Cardiac muscle cell (in vitro differentiated cells and primary cell): ENCODE data around the gene LDLRAD4. TPM values are rescaled to one million over a fixed set of nuclear protein-coding genes. Genes with fewer than 3 reads are reported as not detected.

Experiments
- DNase-seq, 2 donors: peaks; one replicate each; pipeline versions ENCODE4 v3.0.0 to v3.0.0-alpha.2; 2010 to 2017; ENCODE audit warnings: low read depth in 1 of 2, low spot score in 1 of 2
- H3K27ac ChIP-seq: fragments of 200-600 bp; sonication (generic); 2 replicates; pipeline ENCODE4 v1.5.1; 2016
- H3K27me3 ChIP-seq: fragments of 200-600 bp; sonication (generic); 2 replicates; pipeline ENCODE4 v1.6.0; 2016; ENCODE audit warnings: control low read depth
- H3K36me3 ChIP-seq: fragments of 200-600 bp; sonication (generic); 2 replicates; pipeline ENCODE4 v1.5.1; 2016; ENCODE audit warnings: control low read depth
- H3K4me1 ChIP-seq: fragments of 200-600 bp; sonication (generic); 2 replicates; pipeline ENCODE4 v1.8.1; 2017; ENCODE audit warnings: low read depth, mild to moderate bottlenecking, mixed run types
- H3K4me3 ChIP-seq: fragments of 200-600 bp; sonication (generic); 2 replicates; pipeline ENCODE4 v1.5.1; 2016; ENCODE audit warnings: mild to moderate bottlenecking
- H3K9me3 ChIP-seq: fragments of 200-600 bp; sonication (generic); 2 replicates; pipeline ENCODE4 v1.5.1; 2017; ENCODE audit warnings: low read depth, mild to moderate bottlenecking, control low read depth
- polyA plus RNA-seq: library from polyadenylated mRNA; unstranded; fragments of >200 nt; fragmentation: Nextera tagmentation; extraction: Ambion mirVana; gene quantifications from 2 replicates; pipeline ENCODE4 v1.2.1, GENCODE V29; 2016
- total RNA-seq: library from RNA; depleted of rRNA; stranded (reverse); fragments of >200 nt; gene quantifications from 2 replicates; pipeline ENCODE4 v1.2.3, GENCODE V29; 2016
- TF ChIP-seq, protein P1 (sequence below): IDR thresholded peaks from 2 replicates; pipeline ENCODE4 v1.5.1; 2012; ENCODE audit warnings: low read depth, mild to moderate bottlenecking, low read length

Gene LDLRAD4
- total and polyA plus RNA-seq, 2 experiments from 2014 or later: 10.5 to 11.5 TPM

DNA sequence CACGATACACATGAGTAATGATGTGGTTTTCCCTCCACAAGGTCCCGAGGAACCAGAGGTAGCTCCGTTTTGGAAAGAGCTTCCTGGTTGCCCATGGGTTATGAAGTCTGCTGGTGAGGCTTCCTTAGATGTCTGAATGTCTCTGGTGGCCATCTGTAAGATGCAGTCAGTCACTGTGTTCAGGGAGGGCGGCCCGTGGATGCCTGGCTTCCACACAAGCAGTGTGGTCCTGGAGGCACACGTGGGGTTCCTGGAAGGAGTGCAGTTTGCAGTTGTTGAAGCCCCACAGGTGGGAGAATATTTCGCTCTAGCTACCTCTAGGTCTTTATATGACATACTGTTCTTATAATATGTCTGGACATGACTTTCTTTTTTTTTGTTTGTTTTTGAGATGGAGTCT, 298.8 kb downstream of the LDLRAD4 start:
- no peaks in the 10 kb centered on the region for H3K27me3 ChIP-seq
- TF ChIP-seq, protein P1, sequence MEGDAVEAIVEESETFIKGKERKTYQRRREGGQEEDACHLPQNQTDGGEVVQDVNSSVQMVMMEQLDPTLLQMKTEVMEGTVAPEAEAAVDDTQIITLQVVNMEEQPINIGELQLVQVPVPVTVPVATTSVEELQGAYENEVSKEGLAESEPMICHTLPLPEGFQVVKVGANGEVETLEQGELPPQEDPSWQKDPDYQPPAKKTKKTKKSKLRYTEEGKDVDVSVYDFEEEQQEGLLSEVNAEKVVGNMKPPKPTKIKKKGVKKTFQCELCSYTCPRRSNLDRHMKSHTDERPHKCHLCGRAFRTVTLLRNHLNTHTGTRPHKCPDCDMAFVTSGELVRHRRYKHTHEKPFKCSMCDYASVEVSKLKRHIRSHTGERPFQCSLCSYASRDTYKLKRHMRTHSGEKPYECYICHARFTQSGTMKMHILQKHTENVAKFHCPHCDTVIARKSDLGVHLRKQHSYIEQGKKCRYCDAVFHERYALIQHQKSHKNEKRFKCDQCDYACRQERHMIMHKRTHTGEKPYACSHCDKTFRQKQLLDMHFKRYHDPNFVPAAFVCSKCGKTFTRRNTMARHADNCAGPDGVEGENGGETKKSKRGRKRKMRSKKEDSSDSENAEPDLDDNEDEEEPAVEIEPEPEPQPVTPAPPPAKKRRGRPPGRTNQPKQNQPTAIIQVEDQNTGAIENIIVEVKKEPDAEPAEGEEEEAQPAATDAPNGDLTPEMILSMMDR: no peak
- no peak for DNase-seq
- H3K4me3 ChIP-seq: no peak overlapping the region
- no peaks in the 10 kb centered on the region for H3K9me3 ChIP-seq
- H3K27ac ChIP-seq: no peak overlapping the region
- H3K4me1 ChIP-seq: peaks cover 15% of the 10 kb centered on the region
- no peaks in the 10 kb centered on the region for H3K36me3 ChIP-seq

DNA sequence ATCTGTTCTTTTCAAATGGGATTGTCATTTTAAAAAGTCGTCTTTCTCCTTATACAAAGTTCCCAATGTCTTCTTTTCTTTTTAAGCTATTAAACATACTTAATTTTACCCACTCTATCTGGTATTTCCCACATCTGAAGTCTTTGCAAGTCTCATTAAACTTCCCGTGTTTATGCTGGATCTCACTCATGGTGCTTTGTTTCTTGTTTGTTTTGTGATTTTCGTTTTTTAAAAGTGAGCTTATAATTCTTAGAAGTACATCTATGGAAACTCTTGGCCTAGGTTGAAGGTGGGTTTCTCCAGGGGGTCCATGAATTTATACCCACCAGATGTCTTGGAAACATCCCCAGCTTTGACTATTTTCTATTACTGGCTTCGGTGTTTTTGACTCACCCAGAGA, 299.8 kb downstream of the LDLRAD4 start:
- H3K4me1 ChIP-seq: peaks cover 6% of the 10 kb centered on the region
- no peak for DNase-seq
- TF ChIP-seq, protein P1: no peak
- no peaks in the 10 kb centered on the region for H3K36me3 ChIP-seq
- H3K9me3 ChIP-seq: no peaks in the 10 kb centered on the region
- no peak overlapping the region for H3K4me3 ChIP-seq
- no peaks in the 10 kb centered on the region for H3K27me3 ChIP-seq
- H3K27ac ChIP-seq: no peak overlapping the region

DNA sequence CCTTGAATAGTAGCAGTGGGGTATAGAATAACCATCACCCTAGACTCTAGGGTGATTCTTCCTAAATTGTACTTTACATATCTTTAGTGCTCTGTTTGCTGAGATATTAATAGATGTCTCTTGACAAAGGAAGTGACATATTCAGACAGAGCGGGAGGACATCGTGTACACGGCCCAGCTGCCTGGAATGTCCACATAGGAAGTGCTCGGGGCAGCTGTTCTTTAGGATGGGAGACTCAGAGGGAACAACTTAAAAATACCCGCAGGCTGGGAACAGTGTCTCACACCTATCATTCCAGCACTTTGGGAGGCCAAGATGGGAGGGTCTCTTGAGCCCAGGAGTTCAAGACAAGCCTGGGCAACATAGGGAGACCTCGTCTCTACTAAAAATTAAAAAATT, 301.7 kb downstream of the LDLRAD4 start:
- no peak for DNase-seq
- Histone ChIP-seq H3K27me3 (no peaks in the 10 kb centered on the region), H3K36me3 (no peaks in the 10 kb centered on the region), H3K27ac (no peak overlapping the region), H3K9me3 (no peaks in the 10 kb centered on the region), H3K4me1 (no peaks in the 10 kb centered on the region), H3K4me3 (no peak overlapping the region)
- TF ChIP-seq, protein P1: no peak

DNA sequence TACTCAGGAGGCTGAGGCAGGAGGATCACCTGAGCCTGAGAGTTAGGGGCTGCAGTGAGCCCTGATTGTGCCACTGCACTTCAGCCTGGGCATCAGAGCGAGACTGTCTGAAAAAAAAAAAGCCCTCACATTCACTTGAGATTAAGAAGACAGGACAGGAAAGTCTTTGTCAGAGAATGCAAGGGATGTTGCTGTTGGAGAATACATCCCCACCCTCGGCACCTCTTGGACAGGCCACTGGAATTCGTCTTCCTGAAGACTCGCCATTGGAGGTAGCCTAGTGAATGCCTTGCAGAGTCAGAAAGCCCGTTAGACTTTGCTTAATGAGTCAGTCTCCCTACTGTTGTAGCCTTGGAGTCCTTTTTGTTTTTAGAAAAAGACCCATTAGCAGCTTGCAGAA, 302.2 kb downstream of the LDLRAD4 start:
- Histone ChIP-seq H3K9me3 (no peaks in the 10 kb centered on the region), H3K36me3 (no peaks in the 10 kb centered on the region), H3K27me3 (no peaks in the 10 kb centered on the region), H3K4me1 (no peaks in the 10 kb centered on the region), H3K4me3 (no peak overlapping the region), H3K27ac (no peak overlapping the region)
- DNase-seq: no peak
- TF ChIP-seq, protein P1: no peak

DNA sequence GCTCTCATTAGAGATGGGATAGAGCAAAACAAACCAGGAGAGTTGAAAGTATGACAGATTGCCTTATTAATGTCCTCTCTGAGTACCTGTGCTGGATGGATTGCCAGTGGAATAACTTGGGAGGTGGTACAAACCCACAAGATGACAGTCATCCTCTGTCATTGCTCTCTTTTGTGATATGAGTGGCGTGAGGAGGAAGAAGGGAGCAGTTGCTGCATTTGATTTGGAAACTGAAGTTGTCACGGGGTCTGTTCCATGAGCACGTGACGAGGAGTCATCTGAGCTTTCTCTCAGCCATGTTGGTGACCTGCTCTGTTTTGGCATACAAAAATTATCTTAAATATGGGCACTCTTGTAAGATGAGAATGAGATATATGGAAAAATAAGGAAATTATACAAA, 302.9 kb downstream of the LDLRAD4 start:
- Histone ChIP-seq H3K4me3 (no peak overlapping the region), H3K27ac (no peak overlapping the region), H3K36me3 (no peaks in the 10 kb centered on the region), H3K9me3 (no peaks in the 10 kb centered on the region), H3K4me1 (no peaks in the 10 kb centered on the region), H3K27me3 (no peaks in the 10 kb centered on the region)
- TF ChIP-seq, protein P1: no peak
- DNase-seq: no peak

DNA sequence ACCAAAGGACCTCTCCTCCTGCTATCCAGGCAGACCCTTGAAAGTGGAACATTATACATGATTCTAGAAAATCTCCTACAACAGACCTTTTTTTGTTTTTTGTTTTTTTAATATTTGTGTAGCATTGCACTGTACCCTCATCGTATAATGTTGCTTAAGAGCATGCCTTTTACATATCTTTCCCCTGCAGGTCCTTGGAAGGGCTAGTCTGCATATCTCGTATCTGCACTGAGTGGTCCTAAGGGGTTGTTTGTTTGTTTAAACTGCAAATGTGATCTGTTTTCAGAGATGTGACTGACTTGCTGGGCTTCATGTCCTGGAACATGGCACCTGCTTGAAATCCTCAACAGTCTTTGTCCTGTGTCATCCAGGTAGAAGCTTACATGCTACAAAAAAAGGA, 303.7 kb downstream of the LDLRAD4 start:
- Histone ChIP-seq H3K27ac (no peak overlapping the region), H3K36me3 (no peaks in the 10 kb centered on the region), H3K27me3 (no peaks in the 10 kb centered on the region), H3K4me1 (no peaks in the 10 kb centered on the region), H3K4me3 (no peak overlapping the region), H3K9me3 (no peaks in the 10 kb centered on the region)
- TF ChIP-seq, protein P1: no peak
- no peak for DNase-seq
